Mesenchymal stem cell (in vitro differentiated cells and primary cell): ENCODE measurements around the gene TLL1. TPM values are rescaled to one million over a fixed set of nuclear protein-coding genes. Genes with fewer than 3 reads are reported as not detected.

ENCODE experiments used
- DNase-seq: peaks from one replicate; pipeline ENCODE4 v3.0.0-alpha.2; 2013
- H2AFZ ChIP-seq: one replicate; pipeline ENCODE4 v1.6.1; 2013; ENCODE audit warnings: low read depth, mild to moderate bottlenecking, control low read depth, inconsistent platforms, low read length, moderate library complexity
- H2AK5ac ChIP-seq: 2 replicates; pipeline ENCODE4 v1.6.1; 2013; ENCODE audit warnings: low read length, moderate library complexity, mild to moderate bottlenecking, inconsistent platforms; ENCODE audit not compliant: severe bottlenecking
- H2BK120ac ChIP-seq: one replicate; pipeline ENCODE4 v1.6.1; 2013; ENCODE audit warnings: low read depth, mild to moderate bottlenecking, inconsistent platforms, low read length, moderate library complexity
- H2BK12ac ChIP-seq, 2 experiments: one replicate each; pipeline ENCODE4 v1.6.1; 2013; ENCODE audit warnings: inconsistent platforms in 2 of 2, low read length in 2 of 2, mild to moderate bottlenecking in 2 of 2, moderate library complexity in 2 of 2, control low read depth in 1 of 2
- H2BK15ac ChIP-seq: one replicate; pipeline ENCODE4 v1.6.1; 2013; ENCODE audit warnings: mild to moderate bottlenecking, low read depth, inconsistent platforms; ENCODE audit not compliant: poor library complexity, severe bottlenecking
- H2BK5ac ChIP-seq: 2 replicates; pipeline ENCODE4 v1.6.1; 2013; ENCODE audit warnings: low read depth, mild to moderate bottlenecking, low read length, control low read depth, inconsistent platforms; ENCODE audit not compliant: poor library complexity, severe bottlenecking
- H3K14ac ChIP-seq, 2 experiments: one replicate each; pipeline ENCODE4 v1.6.1; 2013; ENCODE audit warnings: inconsistent platforms in 2 of 2, low read length in 2 of 2, control low read depth in 1 of 2, mild to moderate bottlenecking in 1 of 2, moderate library complexity in 1 of 2
- H3K18ac ChIP-seq, 2 experiments: one replicate each; pipeline ENCODE4 v1.6.1; 2013; ENCODE audit warnings: inconsistent platforms in 2 of 2, low read length in 2 of 2, control low read depth in 1 of 2, low read depth in 1 of 2, mild to moderate bottlenecking in 1 of 2
- H3K23ac ChIP-seq, 2 experiments: one replicate each; pipeline ENCODE4 v1.6.1; 2013; ENCODE audit warnings: inconsistent platforms in 2 of 2, low read length in 2 of 2, mild to moderate bottlenecking in 2 of 2, moderate library complexity in 2 of 2, control low read depth in 1 of 2
- H3K27ac ChIP-seq: 2 replicates; pipeline ENCODE4 v1.5.1; 2013; ENCODE audit warnings: mild to moderate bottlenecking, moderate library complexity, low read length, control low read depth, inconsistent platforms; ENCODE audit not compliant: poor library complexity, severe bottlenecking
- H3K27me3 ChIP-seq, 2 experiments: 2 replicates each; pipeline versions ENCODE4 v1.6.1 to v1.7.0; 2013; ENCODE audit warnings: low read length in 2 of 2, mild to moderate bottlenecking in 2 of 2, moderate library complexity in 2 of 2, control low read depth in 1 of 2, inconsistent platforms in 1 of 2; ENCODE audit not compliant: control insufficient read depth in 1 of 2, insufficient read depth in 1 of 2
- H3K36me3 ChIP-seq, 2 experiments: 2 replicates each; pipeline versions ENCODE4 v1.6.1 to v1.7.0; 2013; ENCODE audit warnings: low read length in 2 of 2, control low read depth in 1 of 2, inconsistent platforms in 1 of 2, low read depth in 1 of 2, mild to moderate bottlenecking in 1 of 2; ENCODE audit not compliant: insufficient read depth in 2 of 2, control insufficient read depth in 1 of 2
- H3K4ac ChIP-seq, 2 experiments: one replicate each; pipeline ENCODE4 v1.6.1; 2013; ENCODE audit warnings: inconsistent platforms in 2 of 2, low read length in 2 of 2, mild to moderate bottlenecking in 2 of 2, moderate library complexity in 2 of 2, control low read depth in 1 of 2, low read depth in 1 of 2
- H3K4me1 ChIP-seq: 2 replicates; pipeline ENCODE4 v1.6.1; 2013; ENCODE audit warnings: low read depth, low read length, control low read depth; ENCODE audit not compliant: control insufficient read depth, insufficient read depth
- H3K4me2 ChIP-seq: 2 replicates; pipeline ENCODE4 v1.6.1; 2013; ENCODE audit warnings: low read length, mild to moderate bottlenecking, inconsistent platforms; ENCODE audit not compliant: poor library complexity, severe bottlenecking
- H3K4me3 ChIP-seq, 2 experiments: 2 replicates each; pipeline versions ENCODE4 v1.5.1 to v1.7.0; 2013; ENCODE audit warnings: low read length in 2 of 2, mild to moderate bottlenecking in 2 of 2, control low read depth in 1 of 2, low read depth in 1 of 2; ENCODE audit not compliant: insufficient read depth in 1 of 2
- H3K79me1 ChIP-seq: replicated peaks from 2 replicates; pipeline ENCODE4 v1.6.1; 2013; ENCODE audit warnings: mild to moderate bottlenecking, control low read depth, low read length, inconsistent platforms; ENCODE audit not compliant: poor library complexity, severe bottlenecking
- H3K9ac ChIP-seq: 2 replicates; pipeline ENCODE4 v1.7.0; 2013; ENCODE audit warnings: mild to moderate bottlenecking, low read length, moderate library complexity
- H3K9me3 ChIP-seq: 2 replicates; pipeline ENCODE4 v1.7.0; 2013; ENCODE audit warnings: mild to moderate bottlenecking, low read length; ENCODE audit not compliant: control insufficient read depth
- H4K8ac ChIP-seq: one replicate; pipeline ENCODE4 v1.6.1; 2013; ENCODE audit warnings: inconsistent platforms, mild to moderate bottlenecking, low read length, moderate library complexity
- H4K91ac ChIP-seq: one replicate; pipeline ENCODE4 v1.6.1; 2013; ENCODE audit warnings: mild to moderate bottlenecking, low read length, inconsistent platforms
- WGBS: methylation state at CpG from one replicate; pipeline ENCODE4 v1.1.7; 2013; ENCODE audit warnings: mixed read lengths; 5-methylcytosine and 5-hydroxymethylcytosine counted together
- small RNA-seq: library from polyadenylated mRNA; stranded (forward); fragments of <200 nt; extraction: miRNeasy Mini kit (QIAGEN cat#:217004); gene quantifications from one replicate; pipeline ENCODE3, GENCODE V24; 2013; ENCODE audit warnings: low read depth

TLL1 gene

GRCh38 chr4:166144607-166145006 is 271.6 kb downstream of the TLL1 start:
- Histone ChIP-seq H4K91ac (no peak overlapping the region), H4K8ac (no peak overlapping the region), H3K23ac (no peak overlapping the region), H3K27ac (no peak overlapping the region), H3K9me3 (no peaks in the 10 kb centered on the region), H2BK5ac (no peak overlapping the region), H3K4me2 (no peak overlapping the region), H3K9ac (no peak overlapping the region), H3K14ac (no peak overlapping the region), H3K36me3 (no peaks in the 10 kb centered on the region), H2BK12ac (no peak overlapping the region), H3K4me3 (no peak overlapping the region), H2BK120ac (no peak overlapping the region), H2AK5ac (no peak overlapping the region), H3K4me1 (no peaks in the 10 kb centered on the region), H2AFZ (no peak overlapping the region), H3K18ac (no peak overlapping the region), H3K27me3 (peaks cover 0 to 67% of the 10 kb centered on the region in 2 experiments), H2BK15ac (no peak overlapping the region), H3K4ac (no peak overlapping the region), H3K79me1 (no peaks in the 10 kb centered on the region)
- DNase-seq: no peak
- WGBS: 91% methylated on average over 4 of the region's 4 CpGs

GRCh38 chr4:166146806-166147540 is 273.9 kb downstream of the TLL1 start:
- no peak for DNase-seq
- Histone ChIP-seq H2AFZ (no peak overlapping the region), H3K4me2 (no peak overlapping the region), H2BK12ac (no peak overlapping the region), H3K14ac (no peak overlapping the region), H3K27me3 (peaks cover 0 to 69% of the 10 kb centered on the region in 2 experiments), H3K79me1 (no peaks in the 10 kb centered on the region), H3K18ac (no peak overlapping the region), H3K9me3 (no peaks in the 10 kb centered on the region), H2AK5ac (no peak overlapping the region), H2BK120ac (no peak overlapping the region), H3K9ac (no peak overlapping the region), H4K8ac (no peak overlapping the region), H3K27ac (no peak overlapping the region), H2BK15ac (no peak overlapping the region), H3K23ac (no peak overlapping the region), H2BK5ac (no peak overlapping the region), H3K36me3 (no peaks in the 10 kb centered on the region), H4K91ac (no peak overlapping the region), H3K4me1 (no peaks in the 10 kb centered on the region), H3K4me3 (no peak overlapping the region), H3K4ac (no peak overlapping the region)
- 97% methylated on average over 4 of the region's 6 CpGs for WGBS

Small RNAs within 50 kb of the gene (small RNA-seq; reads per million reads assigned to genes)
- gene RNA5SP170: not detected
